Esophagus muscularis mucosa (tissue), 4 donors: ENCODE data around the gene WNK3. TPM values are rescaled to one million over a fixed set of nuclear protein-coding genes. Genes with fewer than 3 reads are reported as not detected.
"Not testable (repeated sequence)": the region's sequence is repeated elsewhere in the genome, so short reads cannot be mapped to it uniquely, and the experiment has no call there.

ENCODE experiments used
- DNase-seq: peaks from one replicate; pipeline ENCODE4 v3.0.0-alpha.2; 2017; ENCODE audit errors: extremely low spot score
- H3K27ac ChIP-seq, 4 donors: fragments of 200-600 bp; sonication (generic); replicated peaks in 1 of 4; 1 replicate in 3 of 4; 2 replicates in 1 of 4; pipeline ENCODE4 v1.5.1; 2016 to 2019; ENCODE audit warnings: mild to moderate bottlenecking in 1 of 4
- H3K27me3 ChIP-seq, 4 donors: fragments of 200-600 bp; sonication (generic); one replicate each; pipeline versions ENCODE4 v1.5.1 to v1.6.0; 2016 to 2019
- H3K36me3 ChIP-seq, 4 donors: fragments of 200-600 bp; sonication (generic); one replicate each; pipeline ENCODE4 v1.5.1; 2016 to 2019
- H3K4me1 ChIP-seq, 4 donors: fragments of 200-600 bp; sonication (generic); one replicate each; pipeline ENCODE4 v1.5.1; 2016 to 2019
- H3K4me3 ChIP-seq, 4 donors: fragments of 200-600 bp; sonication (generic); 1 replicate in 2 of 4; 2 replicates in 2 of 4; pipeline ENCODE4 v1.5.1; 2016 to 2019; ENCODE audit warnings: mild to moderate bottlenecking in 4 of 4, moderate library complexity in 1 of 4
- H3K9me3 ChIP-seq, 4 donors: fragments of 200-600 bp; sonication (generic); 1 replicate in 3 of 4; 2 replicates in 1 of 4; pipeline ENCODE4 v1.5.1; 2016 to 2019
- EP300 ChIP-seq: sonication (generic); formaldehyde crosslinking; IDR thresholded peaks from one replicate; pipeline ENCODE4 v1.6.1; 2017; ENCODE audit warnings: antibody characterized with exemption
- POLR2A ChIP-seq: fragments of 450-650 bp; IDR thresholded peaks from one replicate; pipeline ENCODE4 v1.6.1; 2017; ENCODE audit warnings: antibody characterized with exemption, moderate library complexity, mild to moderate bottlenecking, low read depth
- POLR2AphosphoS5 ChIP-seq, 2 donors: sonication (generic); formaldehyde crosslinking; IDR thresholded peaks; one replicate each; pipeline ENCODE4 v1.6.1; 2017; ENCODE audit warnings: antibody characterized with exemption in 2 of 2
- WGBS: methylation state at CpG from one replicate; pipeline ENCODE4 v1.1.5; 2018; 5-methylcytosine and 5-hydroxymethylcytosine counted together
- intact Hi-C: fragments of 100-400 bp; cut with DNase I; formaldehyde crosslinking; loops from one replicate; pipeline ENCODE4 v1.15.1; 2023
- total RNA-seq, 4 donors: library from RNA; depleted of rRNA; stranded (reverse); fragments of >200 nt; gene quantifications; one replicate each; pipeline versions ENCODE4 v1.1.0 to v1.2.1, GENCODE V29; 2016
- TF ChIP-seq, protein P1 (sequence below), 3 experiments: fragments of 200-600 bp in 2 of 3; fragments of 450-650 bp in 1 of 3; sonication (generic) in 2 of 3; IDR thresholded peaks; one replicate each; pipeline ENCODE4 v1.5.1; 2017 to 2019; ENCODE audit warnings: antibody characterized with exemption in 3 of 3, mild to moderate bottlenecking in 2 of 3, moderate library complexity in 1 of 3

The WNK3 gene
- 1 to 10 TPM; 1.6 to 2.0 (median 1.8) TPM for total RNA-seq

DNA sequence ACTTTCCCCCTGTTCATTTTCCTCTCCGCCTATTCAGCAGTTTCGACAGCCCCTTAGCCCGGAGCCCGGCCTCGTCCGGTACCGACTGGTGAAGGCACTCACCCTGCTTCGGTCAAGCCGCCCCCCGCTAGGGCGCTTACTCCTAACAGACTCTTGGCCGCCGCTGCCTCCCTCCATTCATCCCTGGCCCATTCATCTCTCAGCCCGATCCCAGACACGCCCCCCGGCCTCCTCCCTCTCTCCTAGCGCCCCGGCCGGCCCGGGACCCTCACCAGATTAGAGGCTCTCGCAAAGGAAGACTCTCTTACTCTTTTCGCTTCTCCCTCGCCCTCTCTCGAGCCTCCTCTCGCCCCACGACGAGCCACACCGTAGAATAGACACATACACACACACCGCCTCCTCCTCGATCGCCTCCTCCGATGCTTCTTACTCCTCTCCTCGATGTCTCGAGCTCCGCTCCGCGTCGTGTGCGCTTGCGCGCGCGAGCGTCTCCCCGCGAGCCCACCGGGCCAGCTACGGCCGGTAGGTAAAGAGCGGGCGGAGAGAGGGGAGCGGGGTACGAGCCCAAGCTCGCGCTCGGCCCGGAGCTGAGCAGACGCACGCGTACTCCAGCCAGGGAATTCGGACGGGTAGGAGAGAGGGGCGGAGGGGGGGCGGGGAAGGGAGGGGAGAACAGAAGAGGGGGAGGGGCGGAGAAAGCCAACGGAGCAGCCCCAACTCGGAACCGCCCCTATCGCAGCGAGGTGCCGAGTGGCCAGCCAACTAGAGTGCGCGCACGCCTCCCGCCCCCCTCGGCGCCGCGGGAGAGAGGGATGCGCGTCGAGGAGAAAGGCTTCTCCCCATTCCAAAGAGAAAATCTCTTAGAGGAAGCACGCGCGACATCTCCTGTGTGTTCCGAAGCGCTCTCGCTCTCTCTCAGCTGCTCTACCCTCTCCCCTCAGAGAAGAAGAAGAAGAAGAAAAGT is at the start of gene WNK3:
WNK3 (minus strand) TSS at position 633 of the 964 bp plus-strand sequence.
- WGBS: 44% methylated on average over 76 of the region's 88 CpGs

DNA sequence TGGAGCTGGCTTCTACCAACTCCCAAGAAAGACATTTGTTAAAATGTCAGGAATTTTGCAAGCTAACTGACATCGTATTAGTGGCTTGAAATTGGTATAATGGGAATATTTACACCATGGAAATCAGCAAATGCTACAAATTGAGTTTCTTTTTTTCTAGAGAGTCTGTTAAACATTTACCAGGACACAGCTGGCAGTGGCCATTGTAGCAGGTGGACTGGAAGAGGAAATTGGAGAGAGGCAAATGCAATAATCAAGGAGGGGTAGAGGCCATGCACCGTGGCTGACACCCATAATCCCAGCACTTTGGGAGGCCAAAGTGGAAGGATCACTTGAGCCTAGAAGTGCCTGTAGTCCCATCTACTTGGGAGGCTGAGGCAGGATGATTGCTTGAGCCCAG is 49.4 kb upstream of the WNK3 start:
- no peaks in the 10 kb centered on the region for H3K4me1 ChIP-seq
- 66% methylated on average over 2 of the region's 2 CpGs for WGBS
- H3K27me3 ChIP-seq: no peaks in the 10 kb centered on the region
- H3K4me3 ChIP-seq: no peak overlapping the region
- H3K36me3 ChIP-seq: no peaks in the 10 kb centered on the region
- intact Hi-C loops: no loop called here
- TF ChIP-seq, protein P1, sequence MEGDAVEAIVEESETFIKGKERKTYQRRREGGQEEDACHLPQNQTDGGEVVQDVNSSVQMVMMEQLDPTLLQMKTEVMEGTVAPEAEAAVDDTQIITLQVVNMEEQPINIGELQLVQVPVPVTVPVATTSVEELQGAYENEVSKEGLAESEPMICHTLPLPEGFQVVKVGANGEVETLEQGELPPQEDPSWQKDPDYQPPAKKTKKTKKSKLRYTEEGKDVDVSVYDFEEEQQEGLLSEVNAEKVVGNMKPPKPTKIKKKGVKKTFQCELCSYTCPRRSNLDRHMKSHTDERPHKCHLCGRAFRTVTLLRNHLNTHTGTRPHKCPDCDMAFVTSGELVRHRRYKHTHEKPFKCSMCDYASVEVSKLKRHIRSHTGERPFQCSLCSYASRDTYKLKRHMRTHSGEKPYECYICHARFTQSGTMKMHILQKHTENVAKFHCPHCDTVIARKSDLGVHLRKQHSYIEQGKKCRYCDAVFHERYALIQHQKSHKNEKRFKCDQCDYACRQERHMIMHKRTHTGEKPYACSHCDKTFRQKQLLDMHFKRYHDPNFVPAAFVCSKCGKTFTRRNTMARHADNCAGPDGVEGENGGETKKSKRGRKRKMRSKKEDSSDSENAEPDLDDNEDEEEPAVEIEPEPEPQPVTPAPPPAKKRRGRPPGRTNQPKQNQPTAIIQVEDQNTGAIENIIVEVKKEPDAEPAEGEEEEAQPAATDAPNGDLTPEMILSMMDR (IDR thresholded peaks at IDR 0.05): no peak
- TF ChIP-seq POLR2A (no peak), EP300 (no peak), POLR2AphosphoS5 (IDR thresholded peaks at IDR 0.05) (no peak)
- no peaks in the 10 kb centered on the region for H3K9me3 ChIP-seq
- H3K27ac ChIP-seq: no peak overlapping the region
- DNase-seq: no peak

More for the DNA sequence above, at the start of gene WNK3:
- TF ChIP-seq POLR2A (no peak), EP300 (no peak), POLR2AphosphoS5 (IDR thresholded peaks at IDR 0.05) (peak in 1 of 2 donors; percentile 77)
- TF ChIP-seq, protein P1 (IDR thresholded peaks at IDR 0.05): no peak
- H3K4me3 ChIP-seq: peak within 1 kb of the TSS; percentile 57 to 66 (median 57)
- H3K27me3 ChIP-seq: no peaks in the 10 kb centered on the region
- no peaks in the 10 kb centered on the region for H3K36me3 ChIP-seq
- peak within 1 kb of the TSS; percentile 73 to 83 (median 80) for H3K27ac ChIP-seq
- intact Hi-C loops: loop anchor here (10.0 kb wide), 1 partner anchor 167 kb away; no protein-coding TSS in a partner anchor
- DNase-seq: peak; percentile 92
- peaks cover 0 to 14% (median 8%) of the 10 kb centered on the region in 4 donors for H3K4me1 ChIP-seq
- peaks cover 0 to 8% (median 0%) of the 10 kb centered on the region in 4 donors for H3K9me3 ChIP-seq

DNA sequence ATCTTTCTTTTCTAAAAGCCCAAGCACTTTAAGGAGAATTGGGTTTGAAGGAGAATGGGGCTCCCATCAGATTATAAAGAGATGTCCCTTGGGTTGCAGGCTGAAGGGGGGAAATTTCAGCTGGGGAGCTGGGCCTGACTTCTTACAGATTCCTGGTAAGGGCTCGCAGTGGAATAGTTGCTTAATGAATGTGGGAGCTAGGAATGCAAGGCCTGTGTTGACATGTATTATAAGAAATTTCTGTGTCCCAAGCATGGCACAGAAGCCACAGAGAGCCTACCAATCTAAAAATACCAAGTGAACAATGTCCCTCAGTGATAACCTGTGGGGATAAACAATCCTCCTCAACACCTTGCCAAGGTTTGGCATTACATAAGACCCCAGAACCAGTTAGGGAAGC is 39.3 kb upstream of the WNK3 start:
- Histone ChIP-seq H3K27ac (no peak overlapping the region), H3K9me3 (no peaks in the 10 kb centered on the region), H3K27me3 (no peaks in the 10 kb centered on the region), H3K4me1 (no peaks in the 10 kb centered on the region), H3K4me3 (no peak overlapping the region), H3K36me3 (no peaks in the 10 kb centered on the region)
- TF ChIP-seq EP300 (no peak), POLR2AphosphoS5 (IDR thresholded peaks at IDR 0.05) (no peak), POLR2A (no peak)
- TF ChIP-seq, protein P1 (IDR thresholded peaks at IDR 0.05): no peak
- 86% methylated on average over 1 of the region's 1 CpG for WGBS
- intact Hi-C loops: no loop called here
- no peak for DNase-seq

DNA sequence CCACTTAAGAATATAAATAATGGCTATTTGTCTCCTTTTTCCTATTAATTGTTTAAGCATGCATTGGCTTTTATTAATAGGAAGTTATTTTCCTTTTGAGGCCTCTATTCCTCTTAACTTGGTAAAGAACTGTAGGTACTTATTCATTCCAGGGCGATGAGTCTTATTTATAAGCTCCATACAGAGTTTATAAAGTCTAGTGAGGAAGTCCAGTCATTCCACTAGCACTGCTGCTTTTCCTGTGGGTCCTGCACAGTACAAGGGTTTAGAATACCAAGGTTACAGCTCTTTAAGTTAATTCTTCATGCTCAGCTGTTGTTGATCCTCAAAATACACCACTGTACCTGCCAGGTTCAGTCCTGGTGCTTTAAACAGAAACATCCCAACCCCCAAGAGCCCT is 28.5 kb upstream of the WNK3 start:
- H3K9me3 ChIP-seq: no peaks in the 10 kb centered on the region
- H3K27me3 ChIP-seq: no peaks in the 10 kb centered on the region
- DNase-seq: no peak
- no peak for TF ChIP-seq POLR2A
- TF ChIP-seq, protein P1 (IDR thresholded peaks at IDR 0.05): no peak
- no peak for TF ChIP-seq EP300
- no peak for TF ChIP-seq POLR2AphosphoS5 (IDR thresholded peaks at IDR 0.05)
- H3K4me3 ChIP-seq: no peak overlapping the region
- intact Hi-C loops: no loop called here
- no peaks in the 10 kb centered on the region for H3K36me3 ChIP-seq
- H3K27ac ChIP-seq: no peak overlapping the region
- WGBS: 63% methylated on average over 1 of the region's 1 CpG
- no peaks in the 10 kb centered on the region for H3K4me1 ChIP-seq

DNA sequence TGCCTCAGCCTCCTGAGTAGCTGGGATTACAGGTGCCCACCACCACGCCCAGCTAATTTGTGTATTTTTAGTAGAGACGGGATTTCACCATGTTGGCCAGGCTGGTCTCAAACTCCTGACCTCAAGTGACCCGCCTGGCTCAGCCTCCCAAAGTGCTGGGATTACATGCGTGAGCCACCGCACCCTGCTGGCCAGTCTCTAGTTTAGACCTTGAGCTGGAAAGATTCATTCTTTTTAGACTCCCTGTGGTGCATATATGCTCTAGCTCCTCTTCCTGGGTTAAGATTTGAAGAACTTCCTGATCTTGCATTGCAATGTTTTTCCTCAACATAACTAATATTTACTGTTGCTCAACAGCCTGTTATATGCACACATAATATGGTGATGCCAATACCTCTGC is 26.8 kb upstream of the WNK3 start:
- H3K36me3 ChIP-seq, H3K4me1 ChIP-seq, DNase-seq, H3K9me3 ChIP-seq, intact Hi-C loops, H3K27me3 ChIP-seq, H3K4me3 ChIP-seq, H3K27ac ChIP-seq: not testable (repeated sequence)
- WGBS: 87% methylated on average over 5 of the region's 5 CpGs
